Cortex of kidney (tissue), 1 donor: Measurements from ENCODE around the gene WIPF1.
"Not testable (repeated sequence)": the region's sequence is repeated elsewhere in the genome, so short reads cannot be mapped to it uniquely, and the experiment has no call there.

Experiments used
- DNase-seq: peaks from one replicate; lab custom pipeline; 2025; lab: John Stamatoyannopoulos, UW

WIPF1 gene

DNA sequence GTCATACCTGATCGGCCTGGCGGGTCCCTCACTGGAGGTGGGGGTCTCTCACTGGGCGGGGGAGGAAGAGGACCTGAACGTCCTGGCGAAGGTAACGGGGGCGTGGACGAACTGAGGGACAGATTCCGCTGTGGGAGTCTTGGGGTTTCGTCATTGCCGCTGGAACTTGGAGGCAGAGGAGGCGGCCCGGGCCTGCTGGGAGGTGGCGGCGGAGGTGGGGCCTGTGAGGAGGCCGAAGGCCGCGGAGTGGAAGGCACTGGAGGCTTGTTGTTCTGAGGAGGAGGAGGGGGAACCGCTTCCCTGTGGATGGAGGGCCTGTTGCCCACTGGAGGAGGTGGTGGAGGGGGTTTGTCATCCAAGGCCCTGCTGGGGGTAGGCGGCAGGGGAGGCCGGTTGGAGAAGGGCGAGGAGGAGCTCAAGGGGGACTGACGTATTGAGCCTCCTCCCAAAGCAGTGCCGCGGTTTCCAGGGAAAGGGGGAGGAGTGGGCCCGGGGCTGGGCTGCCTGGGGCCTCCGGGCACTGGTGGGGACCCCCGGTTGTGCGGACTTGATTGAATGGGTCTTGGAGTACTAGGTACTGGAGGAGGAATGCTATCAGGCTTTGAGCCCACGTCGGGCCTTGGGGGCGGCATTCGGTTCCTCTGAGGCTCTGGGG is 25.8 kb downstream of the WIPF1 start:
- DNase-seq, result no peak

DNA sequence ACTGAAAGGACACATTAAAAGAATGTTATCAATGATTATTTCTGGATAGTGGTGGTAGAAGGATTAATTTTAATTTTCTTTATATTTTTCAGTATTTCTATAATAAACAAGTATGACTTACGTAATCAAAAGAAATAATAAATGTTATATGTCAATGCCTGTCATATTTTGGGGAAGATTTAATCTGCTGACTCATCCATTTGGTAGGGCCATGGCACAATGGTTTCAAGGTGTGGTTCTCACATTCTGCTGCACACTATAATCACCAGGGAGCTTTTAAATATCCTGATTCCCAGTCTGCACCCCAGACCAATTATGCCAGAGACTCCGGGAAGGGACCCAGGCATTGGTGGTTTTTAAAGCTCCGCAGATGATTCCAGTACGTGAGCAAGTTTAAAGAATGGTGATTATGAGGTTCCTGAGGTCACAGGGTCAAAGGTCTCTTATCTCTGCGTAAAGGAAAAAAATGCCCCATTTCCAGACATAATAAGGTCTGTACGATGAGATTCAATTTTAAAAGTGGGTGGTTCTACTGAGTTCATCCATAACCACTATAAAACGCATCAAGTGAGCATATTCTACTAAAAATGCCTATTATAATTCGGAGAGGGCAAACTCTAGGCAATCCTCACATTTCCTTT is 27.2 kb downstream of the WIPF1 start:
- no peak for DNase-seq

DNA sequence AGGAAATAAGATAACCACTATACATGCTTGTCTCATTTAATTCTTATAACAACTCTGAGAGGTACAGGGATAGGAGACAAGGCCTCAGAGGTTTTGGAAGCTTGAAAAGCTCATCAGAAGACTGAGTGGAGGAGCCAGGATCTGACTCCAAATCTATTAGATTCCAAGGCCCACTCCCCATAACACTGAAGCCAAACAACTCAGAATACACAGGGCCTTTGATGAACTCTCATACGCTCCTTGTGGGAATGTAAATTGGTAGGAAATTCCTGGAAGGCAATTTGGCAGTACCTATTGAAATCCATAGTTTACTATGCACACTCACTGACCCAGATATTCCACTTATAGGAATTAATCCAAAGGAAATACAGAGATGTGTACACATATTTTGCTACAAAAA is 27.9 kb downstream of the WIPF1 start:
- no peak for DNase-seq

DNA sequence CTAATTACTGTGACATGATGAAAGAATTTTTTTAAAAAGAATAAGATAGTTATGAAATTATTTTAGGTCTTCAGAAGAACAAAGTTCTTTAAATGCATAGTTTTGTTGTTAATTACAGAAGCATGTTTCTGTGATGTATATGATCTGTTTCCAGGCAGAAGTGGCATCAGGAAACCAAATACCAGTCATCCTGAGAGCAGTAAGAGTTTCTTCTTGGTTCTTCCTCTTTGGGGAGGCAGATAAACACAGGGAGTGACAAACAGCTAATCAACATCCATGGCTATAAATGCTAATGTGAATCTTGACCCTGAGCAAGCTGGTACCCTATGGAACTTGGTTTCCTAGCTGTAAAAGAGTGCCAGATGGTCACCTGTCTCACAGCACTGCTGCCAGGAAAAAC is 29.2 kb downstream of the WIPF1 start:
- DNase-seq, result no peak

DNA sequence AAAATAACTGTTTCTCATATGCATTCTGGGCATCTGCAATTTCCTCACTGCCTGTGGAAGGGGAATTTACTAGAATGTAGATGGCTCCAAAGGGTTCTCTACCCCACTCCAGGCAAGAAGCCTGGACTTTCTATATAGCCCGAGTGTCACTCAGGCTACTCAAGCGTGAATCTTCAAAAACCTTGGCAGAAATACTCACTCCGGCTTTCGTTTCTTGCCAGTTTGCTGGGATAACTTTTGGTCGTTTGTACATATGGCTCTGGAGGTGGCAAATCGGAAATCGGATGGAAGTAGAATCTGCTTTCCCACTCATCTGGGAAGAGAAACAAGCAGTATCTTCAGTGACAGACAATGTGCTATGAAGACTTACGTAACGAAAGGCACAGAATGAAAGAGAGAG is 30.7 kb downstream of the WIPF1 start:
- no peak for DNase-seq

DNA sequence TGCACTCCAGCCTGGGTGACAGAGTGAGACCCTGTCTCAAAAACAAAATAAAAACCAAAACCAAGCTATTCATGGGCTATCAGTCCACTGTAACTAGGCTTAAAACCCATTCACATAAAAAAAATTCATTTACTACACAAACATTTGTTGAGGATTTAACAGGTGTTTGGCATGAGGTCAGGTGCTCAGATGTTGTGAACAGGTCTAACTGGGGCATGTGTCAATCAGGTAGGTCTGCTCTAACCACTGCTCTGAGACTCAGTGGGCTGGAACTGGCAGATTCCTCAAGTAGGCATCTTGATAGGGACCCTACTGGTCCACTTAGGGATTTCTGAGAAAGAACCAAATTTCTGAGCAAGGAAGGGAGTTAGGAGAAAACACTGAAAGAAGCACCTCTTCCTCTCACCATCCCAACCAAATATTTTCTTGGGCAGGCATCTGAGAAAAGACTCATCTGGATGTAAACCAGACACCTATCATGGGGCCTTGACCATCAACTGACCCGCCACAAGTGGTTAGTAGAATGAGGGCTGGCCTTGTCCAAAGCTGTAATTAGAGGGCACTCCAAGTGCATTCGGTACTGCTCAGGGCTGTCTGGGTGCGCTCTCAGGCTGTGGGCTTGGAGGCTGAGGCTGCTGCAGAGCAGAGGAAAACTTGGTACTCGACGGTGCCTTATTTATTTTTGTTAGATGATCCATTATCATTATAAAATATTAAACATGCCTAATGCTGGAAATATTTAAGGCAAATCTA is 33.9 kb downstream of the WIPF1 start:
- DNase-seq, result no peak

DNA sequence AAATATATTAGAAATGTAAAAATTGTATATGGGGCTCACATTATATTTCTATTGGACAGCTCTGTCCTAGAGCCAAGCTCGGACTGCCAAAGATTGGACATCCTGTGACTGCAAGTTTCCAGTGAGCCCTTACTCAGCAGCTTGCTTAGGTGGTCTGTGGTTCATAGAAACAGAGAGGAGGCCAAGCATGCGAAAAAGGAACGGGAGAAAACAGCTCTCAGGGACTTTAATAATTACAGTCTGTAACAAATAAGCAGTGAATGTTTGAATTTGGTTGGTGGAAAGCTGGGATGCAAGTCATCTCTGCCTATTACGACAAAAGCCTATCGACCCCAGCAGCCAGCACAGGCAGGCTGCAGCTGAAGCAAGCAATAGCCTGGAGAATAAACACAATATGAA is 35.6 kb downstream of the WIPF1 start:
- DNase-seq, result no peak

DNA sequence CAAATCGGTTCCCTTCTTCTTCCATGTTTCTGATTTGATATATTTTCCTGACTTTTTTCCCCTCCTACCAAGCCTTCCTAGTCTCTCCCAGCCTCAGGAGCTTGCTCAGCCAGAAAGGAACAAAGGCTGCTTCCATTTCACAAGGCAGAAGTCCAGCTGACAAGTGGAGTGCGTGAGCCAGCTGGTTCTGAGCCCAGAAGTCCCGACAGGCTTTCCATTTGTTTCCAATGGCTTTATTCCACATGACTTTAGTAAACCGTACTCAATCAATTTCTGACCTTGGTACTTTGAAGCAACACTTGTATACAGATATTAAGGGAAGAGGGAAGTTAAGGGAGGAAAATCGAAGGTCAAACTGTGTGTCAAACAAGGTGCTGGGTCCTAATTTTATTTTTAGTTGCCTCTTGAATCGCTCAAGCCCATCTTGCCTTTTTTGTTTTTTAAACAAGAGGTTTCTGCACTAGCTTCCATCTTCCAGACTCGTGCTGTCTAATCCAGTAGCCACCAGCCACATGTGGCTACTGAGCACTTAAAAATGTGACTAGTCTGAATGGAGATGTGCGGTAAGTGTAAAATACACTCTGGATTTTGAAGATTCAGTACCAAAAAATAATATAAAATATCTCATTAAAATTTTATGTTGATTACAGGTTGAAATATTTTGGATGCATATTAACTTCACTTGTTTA is 36.2 kb downstream of the WIPF1 start:
- no peak for DNase-seq

DNA sequence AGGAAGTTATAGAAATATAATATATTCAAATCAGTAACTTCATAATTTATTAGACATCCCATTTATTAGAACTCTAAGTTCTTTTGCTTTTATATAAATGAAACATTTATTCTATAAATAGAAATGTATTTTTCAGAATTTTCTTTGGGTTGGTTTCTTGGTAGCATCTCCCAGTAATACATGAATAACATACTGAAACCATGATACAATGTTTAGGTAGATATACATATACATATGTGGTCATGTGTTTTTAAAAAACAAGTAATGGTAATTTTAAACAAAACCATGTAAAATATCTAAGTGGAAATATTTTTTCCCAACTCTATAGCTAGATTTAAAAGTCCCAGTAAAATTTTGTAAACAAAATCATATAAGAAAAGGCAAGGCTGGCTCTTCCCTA is 36.9 kb downstream of the WIPF1 start:
- no peak for DNase-seq

DNA sequence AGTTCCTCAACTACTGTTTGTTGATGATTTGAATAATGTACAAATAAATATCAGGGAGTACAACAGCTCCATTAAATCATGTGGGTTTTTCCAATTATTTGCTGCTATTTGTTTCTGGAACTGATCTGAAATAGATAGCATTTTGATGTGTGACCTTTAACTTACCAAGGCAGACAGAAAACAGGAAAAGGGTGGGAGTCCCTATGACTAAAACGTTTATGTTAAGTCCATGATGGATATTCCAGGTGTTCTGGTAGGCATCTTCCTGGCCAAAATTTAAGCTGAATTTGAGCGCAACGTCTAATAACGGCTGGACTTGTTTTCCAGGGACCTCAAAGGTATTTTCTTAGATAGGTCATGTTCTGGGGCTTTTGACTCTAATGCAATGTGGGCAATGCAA is 41.6 kb downstream of the WIPF1 start:
- DNase-seq, result no peak

DNA sequence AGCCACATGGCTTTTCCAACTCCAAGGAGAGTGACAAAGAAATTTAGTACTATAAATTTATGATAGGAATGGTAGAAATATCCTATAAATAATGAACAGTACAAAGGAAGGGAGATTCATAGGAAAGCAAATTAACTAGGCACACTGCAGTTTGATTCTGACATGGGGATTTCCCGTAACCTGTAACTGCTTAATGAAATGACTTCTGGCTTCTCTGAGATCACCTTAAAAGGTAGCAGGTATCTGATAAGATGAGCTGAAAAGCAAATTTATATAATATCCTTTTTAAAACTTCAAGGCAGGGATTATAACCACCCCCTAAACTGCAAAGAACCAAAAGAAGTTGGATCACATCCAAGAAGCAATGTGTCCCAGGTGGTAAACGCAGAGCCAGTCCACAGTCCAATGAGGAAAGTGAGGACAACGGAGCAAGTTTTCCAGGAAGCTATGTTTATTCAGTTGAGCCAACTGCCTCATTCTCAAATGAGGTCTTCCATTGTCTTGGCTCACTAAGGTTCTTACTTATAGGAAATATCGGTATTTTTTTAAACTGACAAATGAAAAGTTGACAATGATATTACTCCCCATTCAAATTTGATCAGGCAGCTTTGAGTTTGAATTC is 43.0 kb downstream of the WIPF1 start:
- no peak for DNase-seq

DNA sequence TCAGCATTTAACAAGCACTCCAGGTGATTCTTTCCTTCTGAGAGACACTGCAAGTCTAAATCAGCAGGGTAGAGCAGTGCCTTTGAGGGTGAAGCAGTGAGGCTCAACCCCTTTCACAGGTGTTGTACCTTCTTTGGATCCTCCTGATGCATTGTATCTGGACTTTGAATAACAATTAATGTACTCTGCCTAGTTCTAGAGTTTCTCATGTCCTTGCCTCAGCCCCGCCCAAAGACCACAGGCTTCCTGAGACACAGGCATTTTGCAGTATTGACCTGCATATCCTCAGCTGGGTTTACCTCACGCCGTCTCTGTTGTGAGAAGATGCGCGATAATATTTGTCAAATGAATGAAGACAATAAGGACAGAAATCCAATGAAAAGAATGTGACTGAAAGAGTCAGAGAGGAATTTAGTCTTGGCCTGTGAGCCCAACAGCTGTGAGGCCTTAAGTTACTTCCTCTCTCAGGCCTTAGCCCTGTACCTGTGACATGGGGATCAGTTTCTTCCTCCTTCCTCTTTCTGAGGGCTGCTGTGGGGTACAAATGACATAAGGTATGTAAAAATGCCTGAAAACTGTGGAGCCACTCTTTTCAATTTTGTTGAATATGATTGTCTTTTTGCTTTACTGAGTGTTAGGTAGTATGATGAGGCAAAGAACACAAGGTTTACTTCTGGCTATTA is 43.7 kb downstream of the WIPF1 start:
- no peak for DNase-seq

DNA sequence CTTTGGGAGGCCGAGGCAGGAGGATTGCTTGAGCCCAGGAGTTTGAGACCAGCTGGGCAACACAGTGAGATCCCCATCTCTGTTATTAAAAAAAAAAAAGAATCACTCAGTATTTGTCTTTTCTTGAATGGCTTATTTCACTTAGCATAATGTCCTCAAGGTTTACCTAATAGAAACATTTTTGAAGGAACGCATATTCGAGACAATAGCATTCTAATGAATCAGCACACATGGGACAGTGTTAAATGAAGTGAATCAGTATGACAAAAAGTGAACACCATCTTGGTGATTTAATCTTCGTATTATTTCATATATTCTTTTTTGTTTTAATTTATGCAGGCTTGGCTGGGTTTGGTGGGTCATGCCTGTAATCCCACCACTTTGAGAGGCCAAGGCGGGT is 44.7 kb downstream of the WIPF1 start:
- no peak for DNase-seq

DNA sequence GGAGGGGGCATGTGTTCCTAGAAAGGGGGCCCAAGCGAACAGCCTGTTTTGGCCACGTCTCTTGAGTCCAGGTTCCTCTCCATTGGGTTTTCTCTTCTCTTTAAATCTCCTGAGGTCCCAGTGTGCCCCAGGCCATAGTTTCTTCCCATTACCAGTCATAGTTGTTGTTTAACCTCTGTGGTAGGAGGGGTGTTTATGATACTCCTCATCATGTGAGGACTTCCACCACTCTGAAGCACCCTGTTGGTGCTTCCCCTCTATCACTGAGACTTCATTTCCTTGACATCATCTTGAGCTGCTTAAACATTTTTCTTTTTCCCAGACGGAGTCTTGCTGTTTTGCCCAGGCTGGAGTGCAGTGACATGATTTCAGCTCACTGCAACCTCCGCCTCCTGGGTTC is 45.9 kb downstream of the WIPF1 start:
- DNase-seq, result no peak

DNA sequence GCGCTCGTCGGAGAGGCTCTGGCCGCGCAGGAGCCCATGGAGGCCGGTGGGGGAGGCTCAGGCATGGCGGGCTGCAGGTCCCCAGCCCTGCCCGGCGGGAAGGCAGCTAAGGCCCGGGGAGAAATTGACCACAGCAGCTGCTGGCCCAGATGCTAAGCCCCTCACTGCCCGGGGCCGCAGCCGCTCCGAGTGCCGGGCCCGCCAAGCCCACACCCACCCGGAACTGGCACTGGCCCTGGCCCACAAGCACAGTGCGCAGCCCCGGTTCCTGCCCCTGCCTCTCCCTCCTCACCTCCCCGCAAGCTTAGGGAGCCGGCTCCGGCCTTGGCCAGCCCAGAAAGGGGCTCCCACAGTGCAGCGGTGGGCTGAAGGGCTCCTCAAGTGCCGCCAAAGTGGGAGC is 49.0 kb downstream of the WIPF1 start:
- not testable (repeated sequence) for DNase-seq

DNA sequence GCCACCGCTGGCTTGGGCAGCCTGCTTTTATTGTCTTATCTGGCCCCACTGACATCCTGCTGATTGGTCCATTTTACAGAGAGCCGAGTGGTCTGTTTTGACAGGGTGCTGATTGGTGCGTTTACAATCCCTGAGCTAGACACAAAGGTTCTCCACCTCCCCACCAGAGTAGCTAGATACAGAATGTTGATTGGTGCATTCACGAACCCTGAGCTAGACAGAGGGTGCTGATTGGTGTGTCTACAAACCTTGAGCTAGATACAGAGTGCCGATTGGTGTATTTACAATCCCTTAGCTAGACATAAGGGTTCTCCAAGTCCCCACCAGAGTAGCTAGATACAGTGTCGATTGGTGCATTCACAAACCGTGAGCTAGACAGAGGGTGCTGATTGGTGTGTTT is 49.6 kb downstream of the WIPF1 start:
- DNase-seq, result not testable (repeated sequence)

DNA sequence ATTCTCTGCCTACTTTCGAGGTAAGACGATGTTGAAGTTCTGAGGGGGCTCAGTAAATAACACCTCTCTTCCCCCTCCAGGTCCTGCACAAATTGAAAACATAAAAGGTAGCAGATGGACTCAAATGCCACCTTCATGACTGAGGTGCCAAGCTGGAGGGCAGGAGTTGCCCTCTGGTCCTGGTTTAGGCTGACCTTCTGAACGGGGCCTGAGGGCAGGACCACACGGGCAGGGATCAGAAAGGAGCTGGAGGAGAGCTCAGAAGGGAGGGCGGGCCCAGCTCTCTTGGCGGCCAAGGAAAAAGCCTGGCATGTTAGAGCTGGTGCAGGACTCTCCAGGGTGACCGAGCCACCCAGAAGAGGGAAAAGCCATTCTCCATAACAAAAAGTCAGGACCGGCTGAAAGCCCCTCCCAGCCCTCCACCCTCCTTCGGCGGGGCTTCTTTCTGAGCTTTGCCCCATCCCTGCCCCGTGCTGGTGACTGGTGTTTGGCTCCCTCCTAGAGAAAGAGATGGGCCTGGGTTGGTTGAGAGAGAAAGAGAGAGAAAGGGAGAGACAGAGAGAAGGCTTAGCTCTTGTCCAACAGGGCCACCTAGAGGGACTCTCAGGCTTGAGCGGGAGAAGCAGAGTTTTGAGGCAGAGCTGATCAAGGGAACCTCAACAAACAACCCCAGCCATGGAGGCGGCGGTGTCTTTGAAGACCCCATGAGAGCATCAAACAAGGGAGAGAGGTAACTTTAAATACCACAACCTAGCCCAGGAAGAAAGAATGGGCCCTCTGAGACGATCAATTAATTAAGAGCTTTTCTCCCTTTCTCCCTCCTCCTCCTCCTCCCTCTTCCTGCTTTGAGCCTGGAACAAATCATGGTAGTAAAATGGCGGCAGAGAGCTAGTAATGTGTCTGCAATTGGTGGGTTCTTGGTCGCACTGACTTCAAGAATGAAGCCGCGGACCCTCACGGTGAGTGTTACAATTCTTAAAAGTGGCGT is 50.8 kb downstream of the WIPF1 start:
- no peak for DNase-seq

DNA sequence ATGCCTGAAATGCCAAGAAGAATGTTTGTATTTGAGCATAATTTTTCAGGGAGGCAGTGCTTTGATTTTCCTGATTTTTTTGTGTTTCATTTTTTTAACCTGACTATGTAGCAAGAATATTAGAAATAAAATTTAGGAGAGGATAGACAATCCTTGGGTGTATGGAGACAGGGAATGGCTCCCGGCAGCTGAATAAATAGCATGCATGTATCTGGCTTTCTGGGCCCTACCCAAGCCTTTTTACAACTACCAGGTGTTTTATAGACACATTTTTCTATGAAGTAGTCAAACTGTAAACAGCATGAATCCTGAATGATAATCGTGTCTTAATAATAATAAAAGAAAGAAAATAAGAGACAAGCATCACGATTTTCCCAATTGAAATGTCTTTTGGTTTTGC is 52.4 kb downstream of the WIPF1 start:
- no peak for DNase-seq

DNA sequence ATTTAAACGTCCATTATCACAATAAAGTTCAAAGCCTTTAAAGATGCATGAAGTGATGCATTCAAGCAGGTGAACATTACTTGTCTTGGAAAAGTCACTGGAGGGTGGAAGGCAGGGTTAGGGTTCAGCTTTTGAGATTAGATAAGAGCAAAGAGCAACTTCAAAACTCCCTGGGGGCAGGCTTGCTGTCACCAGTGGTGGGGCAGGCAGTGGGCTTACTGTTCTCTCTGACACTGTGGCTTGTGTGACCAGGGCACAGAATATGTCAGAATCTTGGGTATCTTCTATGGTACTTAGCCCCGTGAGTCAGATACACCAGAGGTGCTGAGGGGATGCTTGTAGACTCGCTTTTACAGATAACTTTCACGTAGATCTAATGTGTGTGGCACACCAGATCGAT is 52.8 kb downstream of the WIPF1 start:
- DNase-seq, result no peak

DNA sequence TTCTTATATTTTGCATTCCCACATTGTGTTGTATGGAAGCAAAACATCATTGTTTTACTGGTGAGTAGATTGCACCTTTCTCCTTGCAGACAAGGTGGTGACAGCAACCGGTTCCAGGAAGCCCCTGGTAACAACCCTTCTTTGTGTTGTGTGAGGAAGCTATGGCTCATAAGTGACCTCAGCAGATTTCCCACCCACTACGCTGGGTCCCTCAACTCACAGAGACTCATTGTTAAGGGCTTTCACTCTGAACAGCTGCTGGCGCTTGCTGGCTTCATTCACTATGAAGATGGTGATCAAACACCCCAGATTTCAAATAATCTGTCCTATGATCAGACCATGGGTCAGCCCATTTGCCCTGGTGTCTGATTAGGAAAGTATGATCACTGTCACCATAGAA is 53.4 kb downstream of the WIPF1 start:
- DNase-seq, result no peak

DNA sequence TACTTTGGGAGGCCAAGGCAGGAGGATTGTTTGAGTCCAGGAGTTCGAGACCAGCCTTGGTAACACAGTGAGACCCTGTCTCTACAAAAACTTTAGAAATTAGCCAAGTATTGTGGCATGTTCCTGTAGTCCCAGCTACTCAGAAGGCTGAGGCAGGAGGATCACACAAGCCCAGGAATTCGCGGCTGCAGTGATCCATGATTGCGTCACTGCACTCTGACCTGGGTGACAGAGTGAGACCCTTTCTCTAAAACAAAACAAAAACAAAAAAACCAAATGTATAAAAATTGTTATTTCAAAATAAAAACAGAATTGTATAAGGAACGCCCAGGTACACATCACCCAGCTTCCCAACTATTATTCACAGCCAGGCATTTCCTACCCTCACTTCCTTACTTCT is 56.7 kb downstream of the WIPF1 start:
- no peak for DNase-seq
